Stimulated activated CD8-positive, alpha-beta memory T cell treated with anti-CD3 and anti-CD28 coated beads, Interleukin-15, amount 100 ng/mL, for 1 hour (primary cell): Measurements from ENCODE around the gene GALNT13.

Source experiments
- DNase-seq: peaks from one replicate; pipeline ENCODE4 v3.0.0-alpha.2; 2020; ENCODE audit warnings: low read depth

GALNT13 gene

GRCh38 chr2:154484338-154485099 is 612.8 kb downstream of the GALNT13 start:
- no peak for DNase-seq

DNA sequence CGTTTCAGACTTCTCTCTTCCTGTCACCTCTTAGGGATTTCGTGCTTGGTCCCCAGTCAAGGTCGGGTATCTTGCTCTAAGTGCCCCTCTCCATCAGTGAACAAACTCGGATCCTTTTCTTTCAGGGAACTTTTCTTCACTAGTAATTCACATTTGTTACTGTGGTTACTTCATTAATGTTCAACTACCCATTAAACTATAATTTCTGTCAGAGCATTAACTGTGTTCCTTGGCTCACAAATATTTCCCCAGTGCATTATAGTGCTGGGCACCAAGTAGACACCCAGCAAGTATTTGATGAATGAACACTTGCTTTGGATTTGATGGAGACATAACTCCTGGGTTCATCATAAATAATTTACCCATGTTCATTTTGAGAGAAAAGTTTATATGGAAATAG is 617.1 kb downstream of the GALNT13 start:
- no peak for DNase-seq

- DNase-seq: no peak
Measured at GRCh38 chr2:154489266-154489858, 617.6 kb downstream of the GALNT13 start.

DNA sequence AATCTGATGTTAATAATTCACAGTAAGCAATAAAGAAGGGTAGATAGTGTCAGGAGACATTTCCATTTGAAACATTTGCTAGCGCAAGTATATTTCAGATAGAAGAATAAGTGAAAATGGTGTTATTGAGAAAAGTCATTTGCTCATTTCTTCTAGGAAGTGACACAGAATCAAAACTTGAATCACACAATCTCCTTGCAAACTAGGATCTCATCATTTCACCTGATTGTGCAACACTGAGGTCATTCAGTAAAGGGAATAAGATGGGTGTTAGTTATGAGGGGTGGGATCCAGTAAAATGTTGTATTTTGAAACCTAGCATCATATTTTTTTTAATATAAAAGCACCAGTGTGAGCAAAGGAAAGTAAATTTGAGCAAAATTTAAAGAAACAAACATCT is 618.8 kb downstream of the GALNT13 start:
- DNase-seq: no peak

- DNase-seq: no peak
Measured at GRCh38 chr2:154495455-154495868, 623.7 kb downstream of the GALNT13 start.

GRCh38 chr2:154497019-154497418 is 625.3 kb downstream of the GALNT13 start:
- no peak for DNase-seq
